GM12891 (cell line): ENCODE data around the gene TJP3.
A peak's percentile ranks its signal among the peaks of the same experiment; 100 is the strongest.

Experiments used
- DNase-seq: peaks from one replicate; pipeline ENCODE4 v3.0.0; 2011; ENCODE audit warnings: low spot score; ENCODE audit not compliant: insufficient read length
- FAIRE-seq: peaks from 2 replicates; lab custom pipeline; 2011; peaks lifted over from hg19 to GRCh38; lab: Jason Lieb, UNC
- PAX5 ChIP-seq: IDR thresholded peaks from 2 replicates; pipeline ENCODE4 v1.6.1; 2011; ENCODE audit warnings: low read length, moderate library complexity, mild to moderate bottlenecking; ENCODE audit not compliant: insufficient read depth, severe bottlenecking
- POLR2A ChIP-seq: IDR thresholded peaks from 2 replicates; pipeline ENCODE4 v1.6.1; 2011; ENCODE audit warnings: low read depth, low read length, control low read depth
- POLR2AphosphoS5 ChIP-seq: IDR thresholded peaks from 2 replicates; pipeline ENCODE4 v1.6.1; 2011; ENCODE audit warnings: low read depth, low read length, control low read depth
- POU2F2 ChIP-seq: IDR thresholded peaks from 2 replicates; pipeline ENCODE4 v1.6.1; 2011; ENCODE audit warnings: low read depth, mild to moderate bottlenecking, control low read depth, low read length, moderate library complexity
- SPI1 ChIP-seq: IDR thresholded peaks from 2 replicates; pipeline ENCODE4 v1.6.1; 2011; ENCODE audit warnings: low read depth, low read length, control low read depth
- TAF1 ChIP-seq: IDR thresholded peaks from 2 replicates; pipeline ENCODE4 v1.6.1; 2011; ENCODE audit warnings: low read depth, low read length, control low read depth

Gene TJP3

GRCh38 chr19:3775374-3775711, 67.2 kb downstream of the TJP3 start:
- DNase-seq (no peak), FAIRE-seq (no peak)
- TF ChIP-seq POLR2AphosphoS5 (no peak), SPI1 (no peak), PAX5 (no peak), POLR2A (no peak), TAF1 (no peak), POU2F2 (no peak)

GRCh38 chr19:3775831-3776230, 67.6 kb downstream of the TJP3 start:
- DNase-seq (no peak), FAIRE-seq (no peak)

GRCh38 chr19:3776479-3777040, 68.4 kb downstream of the TJP3 start:
- FAIRE-seq (peak; percentile 26), DNase-seq (no peak)
- TF ChIP-seq SPI1 (0 out of 2 replicates have a peak, but pooled peaks have one; percentile 15), PAX5 (no peak)

More at GRCh38 chr19:3775831-3776230, 67.6 kb downstream of the TJP3 start:
- TF ChIP-seq POLR2A: no peak
- TF ChIP-seq POU2F2: no peak
- TF ChIP-seq SPI1: no peak
- no peak for TF ChIP-seq POLR2AphosphoS5
- no peak for TF ChIP-seq TAF1
- TF ChIP-seq PAX5: no peak

GRCh38 chr19:3778104-3778867, 70.1 kb downstream of the TJP3 start:
- no peak for DNase-seq
- no peak for FAIRE-seq
- no peak for TF ChIP-seq TAF1
- TF ChIP-seq PAX5: no peak
- no peak for TF ChIP-seq POLR2A
- TF ChIP-seq POU2F2: no peak
- TF ChIP-seq SPI1: no peak
- no peak for TF ChIP-seq POLR2AphosphoS5

GRCh38 chr19:3778899-3779723, 70.9 kb downstream of the TJP3 start:
- FAIRE-seq: no peak
- TF ChIP-seq POLR2A: no peak
- no peak for TF ChIP-seq TAF1
- no peak for TF ChIP-seq PAX5
- no peak for TF ChIP-seq POU2F2
- no peak for TF ChIP-seq POLR2AphosphoS5
- TF ChIP-seq SPI1: no peak
- no peak for DNase-seq

- DNase-seq (no peak), FAIRE-seq (no peak)
- no peak for TF ChIP-seq SPI1
- no peak for TF ChIP-seq POLR2AphosphoS5
- TF ChIP-seq PAX5: no peak
- TF ChIP-seq TAF1: no peak
- no peak for TF ChIP-seq POU2F2
- no peak for TF ChIP-seq POLR2A
Observed at GRCh38 chr19:3780786-3781304, 72.7 kb downstream of the TJP3 start.

GRCh38 chr19:3781603-3782002, 73.4 kb downstream of the TJP3 start:
- FAIRE-seq (no peak), DNase-seq (no peak)
- TF ChIP-seq POLR2A (no peak), SPI1 (no peak), PAX5 (no peak), TAF1 (no peak), POU2F2 (no peak), POLR2AphosphoS5 (no peak)

- TF ChIP-seq POLR2AphosphoS5 (no peak), TAF1 (no peak), SPI1 (no peak), POU2F2 (no peak), POLR2A (no peak), PAX5 (no peak)
- DNase-seq (no peak), FAIRE-seq (no peak)
Observed at GRCh38 chr19:3782330-3782729, 74.1 kb downstream of the TJP3 start.

- TF ChIP-seq PAX5 (no peak), TAF1 (no peak), POLR2AphosphoS5 (no peak), POU2F2 (no peak), SPI1 (no peak), POLR2A (no peak)
- no peak for DNase-seq
- no peak for FAIRE-seq
Observed at GRCh38 chr19:3782903-3783302, 74.7 kb downstream of the TJP3 start.

- no peak for FAIRE-seq
- no peak for TF ChIP-seq SPI1
- TF ChIP-seq TAF1: no peak
- TF ChIP-seq PAX5: no peak
- no peak for TF ChIP-seq POLR2A
- no peak for TF ChIP-seq POLR2AphosphoS5
- TF ChIP-seq POU2F2: no peak
- DNase-seq: no peak
Observed at GRCh38 chr19:3783660-3784584, 75.7 kb downstream of the TJP3 start.
